HT-29 (cell line): ENCODE data around the gene TUBA3D. TPM values are rescaled to one million over a fixed set of nuclear protein-coding genes. Genes with fewer than 3 reads are reported as not detected.
"Not testable (repeated sequence)": the region's sequence is repeated elsewhere in the genome, so short reads cannot be mapped to it uniquely, and the experiment has no call there.

Experiments
- DNase-seq: peaks from one replicate; pipeline ENCODE4 v3.0.0-alpha.2; 2015; ENCODE audit warnings: low spot score
- total RNA-seq: library from RNA; depleted of rRNA; stranded (reverse); fragments of >200 nt; shearing (Covaris generic); gene quantifications from 2 replicates; pipeline ENCODE4 v1.2.3, GENCODE V29; 2014

TUBA3D gene
- total RNA-seq, 1 experiment from 2014 or later: not detected

DNA sequence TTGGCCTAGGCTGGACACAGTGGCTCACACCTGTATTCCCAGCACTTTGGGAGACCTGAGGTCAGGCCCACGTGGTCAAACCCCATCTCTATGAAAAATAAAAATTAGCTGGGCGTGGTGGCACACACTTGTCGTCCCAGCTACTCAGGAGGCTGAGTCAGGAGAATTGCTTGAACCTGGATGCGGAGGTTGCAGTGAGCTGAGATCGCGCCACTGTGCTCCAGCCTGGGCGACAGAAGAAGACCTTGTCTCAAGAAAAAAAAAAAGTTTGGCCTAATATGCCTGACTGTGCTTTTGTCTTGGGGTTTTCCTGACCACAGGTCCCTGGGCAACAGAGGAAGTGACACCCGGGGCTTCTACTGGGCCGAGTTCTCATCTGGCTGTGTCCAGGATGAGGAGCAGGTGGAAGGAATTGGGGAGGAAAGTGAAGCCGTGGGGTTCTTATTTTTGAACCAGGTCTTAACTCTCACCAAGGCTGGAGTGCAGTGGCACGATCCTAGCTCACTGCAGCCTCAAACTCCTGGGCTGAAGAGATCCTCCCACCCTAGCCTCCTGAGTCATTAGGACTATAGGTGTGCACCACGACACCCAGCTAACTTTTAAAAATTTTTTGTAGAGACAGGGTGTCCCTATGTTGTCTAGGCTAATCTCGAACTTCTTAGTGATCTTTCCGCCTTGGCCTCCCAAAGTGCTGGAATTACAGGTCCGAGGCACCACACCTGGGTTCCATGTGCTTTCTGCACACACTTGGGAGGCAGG, 38.7 kb downstream of the TUBA3D start:
- DNase-seq: not testable (repeated sequence)

GRCh38 chr2:131515235-131515634, 39.3 kb downstream of the TUBA3D start:
- DNase-seq: not testable (repeated sequence)

DNA sequence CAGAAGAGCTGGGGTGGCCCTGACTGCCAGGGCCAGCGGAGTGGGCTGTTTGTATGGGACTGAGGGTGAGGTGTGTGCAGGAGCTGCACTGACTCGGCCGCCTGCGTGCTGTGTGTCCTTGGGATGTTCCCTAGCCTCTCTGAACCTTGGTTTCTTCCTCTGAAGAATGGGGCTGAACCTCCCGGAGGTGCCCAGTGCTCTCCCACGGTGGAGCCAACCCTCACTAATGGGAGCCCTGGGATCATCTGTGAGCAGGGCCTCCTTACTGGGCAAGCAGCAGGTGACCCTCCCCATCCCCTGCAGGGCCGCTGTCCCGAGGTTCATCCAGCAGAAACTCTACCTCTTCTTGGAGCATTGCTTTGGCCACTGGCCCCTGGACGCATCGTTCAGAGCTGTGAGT, 40.1 kb downstream of the TUBA3D start:
- DNase-seq: no peak

DNA sequence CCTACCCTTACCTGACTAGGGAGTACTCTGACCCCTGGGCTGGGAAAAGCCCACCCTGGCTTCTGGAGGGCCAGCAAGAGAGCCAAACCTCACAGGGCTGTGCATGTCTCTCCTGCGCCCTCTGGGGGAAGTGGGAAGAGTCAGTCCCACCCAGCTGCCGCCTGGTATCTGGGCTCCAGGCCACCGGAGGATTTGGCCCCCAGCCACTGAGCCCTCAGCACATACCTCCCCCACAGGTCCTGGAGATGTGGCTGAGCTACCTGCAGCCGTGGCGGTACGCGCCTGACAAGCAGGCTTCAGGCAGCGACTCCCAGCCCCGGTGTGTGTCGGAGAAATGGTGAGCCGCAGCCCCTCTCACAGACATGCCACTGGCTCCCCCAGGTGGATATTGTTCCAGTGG, 40.7 kb downstream of the TUBA3D start:
- DNase-seq: not testable (repeated sequence)

DNA sequence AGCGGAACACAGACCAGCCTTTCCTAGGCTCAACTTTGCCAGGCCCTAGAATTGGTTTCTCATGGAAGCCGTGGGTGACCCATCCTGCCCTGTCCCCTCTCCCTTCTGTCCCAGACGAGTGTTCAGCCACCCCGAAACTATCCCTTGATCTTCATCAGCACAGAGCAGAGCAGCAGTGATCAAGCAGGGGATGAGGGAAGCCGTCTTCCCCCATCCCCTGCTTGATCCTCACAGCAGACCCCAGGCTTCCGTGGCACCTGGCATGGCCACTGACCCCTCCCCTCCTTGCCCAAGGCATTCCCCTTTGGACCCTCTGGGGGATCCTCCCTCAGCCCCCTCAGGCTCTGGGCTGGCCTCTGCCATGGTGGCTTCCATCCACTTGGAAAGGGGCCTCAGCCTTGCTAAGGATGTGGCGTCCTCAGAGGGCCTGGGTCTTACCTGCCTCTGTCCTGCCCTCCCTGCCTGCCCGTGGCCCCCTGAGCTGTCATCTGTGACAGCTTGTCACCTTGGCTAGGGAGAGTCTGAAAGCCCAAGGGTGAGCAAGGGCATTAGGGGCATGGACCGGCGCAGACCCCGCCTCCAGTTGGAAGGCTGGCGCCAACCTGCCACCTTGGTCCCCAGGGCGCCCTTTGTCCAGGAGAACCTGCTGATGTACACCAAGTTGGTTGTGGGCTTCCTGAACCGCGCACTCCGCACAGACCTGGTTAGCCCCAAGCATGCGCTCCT, 41.4 kb downstream of the TUBA3D start:
- no peak for DNase-seq

DNA sequence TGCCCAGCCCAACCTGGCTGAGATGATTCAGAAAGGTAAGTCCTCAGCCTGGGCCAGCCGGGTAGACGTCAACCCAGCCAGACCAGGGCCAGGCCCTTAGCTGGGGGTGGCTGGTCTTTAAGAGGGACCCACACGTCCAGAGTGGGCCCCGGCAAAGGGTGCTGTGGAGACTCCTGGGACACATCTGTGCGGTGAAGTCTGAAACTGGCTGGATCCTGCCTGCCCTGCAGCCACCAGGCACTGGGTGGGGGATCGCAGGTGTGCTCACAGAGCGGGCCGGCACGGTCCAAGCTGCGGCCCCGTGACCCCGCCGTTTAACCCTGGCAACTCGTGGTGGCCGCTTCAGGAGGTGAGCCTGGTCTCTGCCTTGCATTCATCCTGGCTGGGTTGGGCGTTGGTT, 41.9 kb downstream of the TUBA3D start:
- not testable (repeated sequence) for DNase-seq

- not testable (repeated sequence) for DNase-seq
Measured at GRCh38 chr2:131518531-131518930, 42.6 kb downstream of the TUBA3D start.

DNA sequence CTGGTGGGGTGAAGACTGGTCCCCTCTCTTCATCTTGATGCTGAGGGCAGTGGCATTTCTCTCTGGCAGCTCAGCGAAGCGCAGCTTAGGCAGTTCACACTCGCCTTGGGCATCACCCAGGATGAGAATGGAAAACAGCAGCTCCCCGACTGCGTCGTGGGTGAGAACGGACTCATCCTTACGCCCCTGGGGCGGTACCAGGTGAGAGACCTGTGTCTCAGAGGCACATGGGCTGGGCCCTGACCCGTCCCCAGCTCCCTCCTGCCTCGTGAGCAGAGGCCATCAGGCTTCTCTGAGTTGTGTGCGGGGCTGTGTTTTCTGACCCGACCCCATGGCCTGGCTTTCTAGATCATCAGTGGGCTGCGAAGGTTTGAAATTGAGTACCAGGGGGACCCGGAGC, 43.5 kb downstream of the TUBA3D start:
- DNase-seq: no peak

GRCh38 chr2:131519871-131520470, 44.1 kb downstream of the TUBA3D start:
- DNase-seq: not testable (repeated sequence)

DNA sequence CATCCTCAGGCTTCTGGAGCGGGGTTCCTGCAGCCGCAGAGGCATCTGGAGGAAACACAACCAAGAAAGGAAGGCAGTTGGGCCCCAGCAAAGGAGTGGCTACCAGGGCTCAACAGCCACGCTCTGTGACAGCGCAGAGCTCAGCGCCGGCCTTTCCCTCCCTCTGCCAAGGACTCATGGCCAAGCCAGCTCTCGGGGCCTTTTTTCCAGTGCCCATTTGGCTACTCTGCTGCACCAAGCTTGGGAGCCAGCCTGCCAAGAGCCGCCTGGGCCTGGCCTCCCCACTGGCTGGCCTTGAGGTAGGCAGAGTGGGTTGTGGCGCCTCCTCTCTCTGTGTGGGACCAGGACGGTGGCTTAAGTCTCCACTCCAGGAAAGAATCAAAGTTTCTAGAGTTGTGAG, 44.6 kb downstream of the TUBA3D start:
- DNase-seq: no peak

GRCh38 chr2:131521524-131521923, 45.6 kb downstream of the TUBA3D start:
- DNase-seq: not testable (repeated sequence)

GRCh38 chr2:131521961-131522781, 46.3 kb downstream of the TUBA3D start:
- no peak for DNase-seq

GRCh38 chr2:131525256-131525655, 49.3 kb downstream of the TUBA3D start:
- not testable (repeated sequence) for DNase-seq

GRCh38 chr2:131527131-131528001, 51.4 kb downstream of the TUBA3D start, which contains the start of gene CCDC74A:
CCDC74A (plus strand) TSS chr2:131527888; CDS start chr2:131527971, 83 bp downstream.
- DNase-seq: peak; percentile 66

- not testable (repeated sequence) for DNase-seq
Measured at GRCh38 chr2:131528981-131529863, 53.3 kb downstream of the TUBA3D start.

DNA sequence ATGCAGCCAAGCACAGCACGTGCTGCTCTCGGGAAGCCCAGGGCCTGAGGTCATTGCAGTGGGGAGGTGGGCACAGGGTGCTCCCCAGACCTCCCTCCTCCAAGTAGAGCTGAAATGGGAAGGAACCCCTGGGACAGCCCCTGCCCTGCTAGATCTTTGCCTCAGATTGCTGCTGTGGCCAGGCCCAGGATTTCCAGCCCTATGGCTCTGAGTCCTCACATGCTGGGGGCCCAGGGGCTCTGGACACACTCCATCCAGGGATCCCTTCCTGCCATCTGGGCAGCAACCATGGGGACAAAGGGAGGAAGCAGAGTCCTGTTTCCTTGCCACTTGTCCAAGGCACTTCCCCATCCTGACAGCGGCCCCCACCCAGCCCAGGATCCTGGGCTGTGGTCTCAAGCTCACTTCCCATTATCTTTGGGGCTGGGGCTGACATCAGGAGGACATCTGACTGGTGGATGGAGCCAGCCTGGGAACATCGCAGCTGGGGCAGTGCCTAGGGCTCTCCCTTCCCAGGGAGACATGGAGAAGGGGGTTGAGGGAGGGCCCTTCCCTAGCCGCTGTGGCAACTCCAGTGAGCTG, 54.0 kb downstream of the TUBA3D start:
- not testable (repeated sequence) for DNase-seq

DNA sequence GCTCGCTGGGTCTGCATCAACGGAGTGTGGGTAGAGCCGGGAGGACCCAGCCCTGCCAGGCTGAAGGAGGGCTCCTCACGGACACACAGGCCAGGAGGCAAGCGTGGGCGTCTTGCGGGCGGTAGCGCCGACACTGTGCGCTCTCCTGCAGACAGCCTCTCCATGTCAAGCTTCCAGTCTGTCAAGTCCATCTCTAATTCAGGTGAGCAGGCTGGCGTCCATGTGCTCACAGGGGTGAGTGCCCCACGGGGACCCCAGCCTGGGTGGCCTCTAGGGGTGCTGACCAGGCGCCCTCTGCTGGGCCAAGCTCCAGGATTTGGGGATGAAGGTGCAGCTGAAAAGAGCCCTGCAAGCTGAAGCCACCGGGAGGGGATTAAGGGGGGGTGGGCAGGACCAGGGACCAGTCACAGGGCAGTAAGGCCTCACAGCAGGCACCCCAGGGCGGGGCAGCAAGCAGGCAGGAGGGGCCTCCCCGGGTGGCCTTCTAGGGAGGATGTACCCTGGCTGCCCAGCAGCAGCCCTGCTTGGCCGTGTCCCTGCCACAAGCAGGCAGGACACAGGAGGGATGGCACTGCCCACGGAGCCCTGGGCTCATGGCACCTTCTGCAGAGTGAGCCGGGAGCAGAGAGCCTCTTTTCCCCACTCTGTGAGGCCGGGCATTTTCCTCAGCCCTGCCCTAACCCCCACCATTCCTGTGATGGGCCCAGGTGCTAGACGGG, 54.9 kb downstream of the TUBA3D start:
- not testable (repeated sequence) for DNase-seq

DNA sequence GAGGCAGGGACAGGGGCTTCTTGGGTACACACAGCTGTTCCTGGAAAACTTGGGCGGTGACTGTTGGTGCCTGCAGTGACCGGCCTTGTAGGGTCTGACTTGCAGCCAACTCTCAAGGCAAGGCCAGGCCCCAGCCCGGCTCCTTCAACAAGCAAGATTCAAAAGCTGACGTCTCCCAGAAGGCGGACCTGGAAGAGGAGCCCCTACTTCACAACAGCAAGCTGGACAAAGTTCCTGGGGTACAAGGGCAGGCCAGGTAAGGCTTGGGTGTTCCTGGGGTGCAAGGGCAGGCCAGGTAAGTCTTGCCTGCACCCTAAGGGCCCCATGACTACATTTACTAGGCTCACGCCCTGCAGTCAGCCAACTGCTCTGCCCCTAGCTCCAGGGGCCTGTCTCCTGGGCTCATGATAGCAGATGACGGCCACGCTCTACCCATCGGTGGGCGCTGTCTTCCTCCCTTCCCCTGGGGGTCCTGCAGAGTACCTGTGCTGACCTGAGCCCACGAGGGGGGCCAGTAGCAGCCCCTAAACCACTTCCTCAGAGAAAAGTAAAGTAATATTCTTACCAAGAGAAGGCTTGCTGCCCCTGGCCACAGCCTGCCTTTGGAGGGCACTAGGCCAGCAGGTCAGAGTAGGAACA, 55.7 kb downstream of the TUBA3D start:
- not testable (repeated sequence) for DNase-seq
